Heart left ventricle (tissue), 13 donors: ENCODE results near the gene UNC80.

Experiments
- CTCF ChIP-seq, 12 donors: fragments of 200-600 bp; sonication (generic) in 4 of 12; IDR thresholded peaks; one replicate each; pipeline versions ENCODE4 v1.5.0 to v1.8.0; 2018 to 2022; ENCODE audit warnings: antibody characterized with exemption in 12 of 12, mild to moderate bottlenecking in 5 of 12
- POLR2A ChIP-seq, 2 donors: fragments of 450-650 bp; IDR thresholded peaks; one replicate each; pipeline ENCODE4 v1.6.1; 2017; ENCODE audit warnings: antibody characterized with exemption in 2 of 2, mild to moderate bottlenecking in 2 of 2, moderate library complexity in 2 of 2
- donor health status: ischemic (EF 13 %, LVEDD 7.1; RV severe dilation, severe dysfunction).
- donor health status: DM: no; HTN: yes; CAD: no.
- donor health status: DM: no; HTN: no; CAD: no.
- donor health status: ischemic (EF 25% LVEDD 6.9; RV normal size, moderate dysfunction).
- donor health status: ischemic (EF 25% LVEDD 5.7; RV mildly dilated, moderate dysfunction).
- donor health status: ischemic (EF 35%, LVEDD 5.7; RV mildly dilated, moderate dysfunction).
- donor health status: nonischemic (EF 11% LVEDD 7.7; RV severe dilation, severe dysfunction).
- donor health status: DM: yes; HTN: yes; CAD: no.
- donor health status: PGD.
- donor health status: ischemic (EF 29% LVEDD 5.4; RV normal size, mild dysfunction).
- donor health status: nonischemic (EF 23%, LVEDD 6.1; RV moderate dilation, normal function).

GRCh38 chr2:209933499-209934483 lies 162.2 kb downstream of the UNC80 start:
- no peak for TF ChIP-seq CTCF (IDR thresholded peaks at IDR 0.05)
- TF ChIP-seq POLR2A (IDR thresholded peaks at IDR 0.05), result no peak
